Breast epithelium (tissue), 4 donors: ENCODE measurements around the gene PRR20A. TPM values are rescaled to one million over a fixed set of nuclear protein-coding genes. Genes with fewer than 3 reads are reported as not detected.
"Not testable (repeated sequence)": the region's sequence is repeated elsewhere in the genome, so short reads cannot be mapped to it uniquely, and the experiment has no call there.

Experiments used
- DNase-seq, 2 donors: peaks; one replicate each; pipeline ENCODE4 v3.0.0-alpha.2; 2019; ENCODE audit warnings: low spot score in 2 of 2
- H3K27ac ChIP-seq, 2 donors: fragments of 200-600 bp; sonication (generic) in 1 of 2; one replicate each; pipeline ENCODE4 v1.5.1; 2016 to 2019; ENCODE audit warnings: mild to moderate bottlenecking in 1 of 2
- H3K27me3 ChIP-seq, 2 donors: fragments of 200-600 bp; sonication (generic) in 1 of 2; one replicate each; pipeline versions ENCODE4 v1.5.1 to v1.6.0; 2017 to 2019; ENCODE audit warnings: control low read depth in 1 of 2, mild to moderate bottlenecking in 1 of 2
- H3K36me3 ChIP-seq: fragments of 200-600 bp; one replicate; pipeline ENCODE4 v1.5.1; 2019
- H3K4me1 ChIP-seq, 2 donors: fragments of 200-600 bp; sonication (generic); one replicate each; pipeline ENCODE4 v1.5.1; 2016 to 2019; ENCODE audit warnings: control low read depth in 1 of 2
- H3K4me3 ChIP-seq, 3 donors: fragments of 200-600 bp; sonication (generic); 1 replicate in 2 of 3; 2 replicates in 1 of 3; pipeline ENCODE4 v1.5.1; 2016 to 2019; ENCODE audit warnings: mild to moderate bottlenecking in 3 of 3, moderate library complexity in 2 of 3
- H3K9me3 ChIP-seq, 2 donors: fragments of 200-600 bp; sonication (generic) in 1 of 2; one replicate each; pipeline ENCODE4 v1.5.1; 2016 to 2019; ENCODE audit warnings: control low read depth in 1 of 2
- POLR2A ChIP-seq: fragments of 450-650 bp; IDR thresholded peaks from one replicate; pipeline ENCODE4 v1.6.1; 2016; ENCODE audit warnings: antibody characterized with exemption, mild to moderate bottlenecking, moderate library complexity
- POLR2AphosphoS5 ChIP-seq, 3 donors: sonication (generic); formaldehyde crosslinking; IDR thresholded peaks; one replicate each; pipeline ENCODE4 v1.6.1; 2017; ENCODE audit warnings: antibody characterized with exemption in 3 of 3
- intact Hi-C: fragments of 100-400 bp; cut with DNase I; formaldehyde crosslinking; loops from one replicate; pipeline ENCODE4 v1.15.1; 2023; ENCODE audit warnings: low total_unique reads
- total RNA-seq, 3 donors: library from RNA; depleted of rRNA; stranded (reverse); fragments of >200 nt; gene quantifications; one replicate each; pipeline ENCODE4 v1.1.0, GENCODE V29; 2016
- TF ChIP-seq, protein P1 (sequence below), 3 donors: fragments of 450-650 bp; IDR thresholded peaks; one replicate each; pipeline ENCODE4 v1.5.1; 2016 to 2017; ENCODE audit warnings: antibody characterized with exemption in 3 of 3, mild to moderate bottlenecking in 3 of 3, moderate library complexity in 3 of 3

Gene PRR20A
- total RNA-seq, 3 donors from 2014 or later = not detected

DNA sequence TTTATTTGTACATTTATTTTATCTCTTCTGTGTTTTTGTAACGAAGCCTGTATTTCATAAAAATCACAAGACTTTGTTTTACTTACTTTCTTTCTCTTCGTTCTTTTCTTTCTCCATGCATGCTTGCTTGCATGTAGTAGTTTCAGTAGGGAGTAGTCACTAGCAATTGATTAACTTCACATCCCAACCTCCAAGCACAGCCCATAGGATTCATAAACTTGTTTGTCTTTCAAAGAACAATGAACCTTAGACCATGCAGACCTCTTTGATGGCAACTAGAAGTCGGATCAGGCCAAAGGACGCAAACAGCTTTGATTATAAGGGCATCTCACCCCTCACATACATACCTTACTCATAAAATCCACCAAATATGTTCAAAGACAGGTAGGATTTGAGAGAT lies 3.1 kb upstream of the PRR20A start:
- Histone ChIP-seq H3K27me3 (no peaks in the 10 kb centered on the region), H3K36me3 (peaks cover 5% of the 10 kb centered on the region)
- intact Hi-C loops = no loop called here

DNA sequence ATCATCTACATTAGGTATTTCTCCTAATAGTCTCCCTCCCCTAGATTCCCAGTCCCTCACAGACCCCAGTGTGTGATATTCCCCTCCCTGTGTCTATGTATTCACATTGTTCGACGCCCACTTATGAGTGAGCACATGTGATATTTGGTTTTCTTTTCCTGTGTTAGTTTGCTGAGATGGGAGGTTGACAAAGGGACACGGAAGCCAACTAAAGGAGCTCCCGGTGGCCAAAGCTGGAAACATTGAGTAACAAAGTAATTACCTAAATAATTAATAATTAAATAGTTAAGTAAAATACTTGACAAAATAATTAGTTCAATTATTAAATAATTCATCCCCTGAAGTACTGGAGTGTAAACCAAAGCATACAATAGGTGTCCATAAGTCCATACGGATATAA lies 1.7 kb upstream of the PRR20A start:
- intact Hi-C loops = no loop called here
- no peaks in the 10 kb centered on the region for H3K4me1 ChIP-seq
- TF ChIP-seq, protein P1, sequence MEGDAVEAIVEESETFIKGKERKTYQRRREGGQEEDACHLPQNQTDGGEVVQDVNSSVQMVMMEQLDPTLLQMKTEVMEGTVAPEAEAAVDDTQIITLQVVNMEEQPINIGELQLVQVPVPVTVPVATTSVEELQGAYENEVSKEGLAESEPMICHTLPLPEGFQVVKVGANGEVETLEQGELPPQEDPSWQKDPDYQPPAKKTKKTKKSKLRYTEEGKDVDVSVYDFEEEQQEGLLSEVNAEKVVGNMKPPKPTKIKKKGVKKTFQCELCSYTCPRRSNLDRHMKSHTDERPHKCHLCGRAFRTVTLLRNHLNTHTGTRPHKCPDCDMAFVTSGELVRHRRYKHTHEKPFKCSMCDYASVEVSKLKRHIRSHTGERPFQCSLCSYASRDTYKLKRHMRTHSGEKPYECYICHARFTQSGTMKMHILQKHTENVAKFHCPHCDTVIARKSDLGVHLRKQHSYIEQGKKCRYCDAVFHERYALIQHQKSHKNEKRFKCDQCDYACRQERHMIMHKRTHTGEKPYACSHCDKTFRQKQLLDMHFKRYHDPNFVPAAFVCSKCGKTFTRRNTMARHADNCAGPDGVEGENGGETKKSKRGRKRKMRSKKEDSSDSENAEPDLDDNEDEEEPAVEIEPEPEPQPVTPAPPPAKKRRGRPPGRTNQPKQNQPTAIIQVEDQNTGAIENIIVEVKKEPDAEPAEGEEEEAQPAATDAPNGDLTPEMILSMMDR (IDR thresholded peaks at IDR 0.05) = no peak
- no peak for TF ChIP-seq POLR2A
- TF ChIP-seq POLR2AphosphoS5 (IDR thresholded peaks at IDR 0.05) = no peak
- H3K4me3 ChIP-seq = no peak overlapping the region
- DNase-seq = no peak
- no peaks in the 10 kb centered on the region for H3K27me3 ChIP-seq
- H3K36me3 ChIP-seq = peaks cover 5% of the 10 kb centered on the region
- no peak overlapping the region for H3K27ac ChIP-seq
- H3K9me3 ChIP-seq = no peaks in the 10 kb centered on the region

More for the DNA sequence above, 3.1 kb upstream of the PRR20A start:
- H3K4me3 ChIP-seq = no peak overlapping the region
- H3K9me3 ChIP-seq = no peaks in the 10 kb centered on the region
- no peak overlapping the region for H3K27ac ChIP-seq
- no peaks in the 10 kb centered on the region for H3K4me1 ChIP-seq
- no peak for DNase-seq
- TF ChIP-seq, protein P1 (IDR thresholded peaks at IDR 0.05) = no peak
- TF ChIP-seq POLR2AphosphoS5 (IDR thresholded peaks at IDR 0.05) (no peak), POLR2A (no peak)

DNA sequence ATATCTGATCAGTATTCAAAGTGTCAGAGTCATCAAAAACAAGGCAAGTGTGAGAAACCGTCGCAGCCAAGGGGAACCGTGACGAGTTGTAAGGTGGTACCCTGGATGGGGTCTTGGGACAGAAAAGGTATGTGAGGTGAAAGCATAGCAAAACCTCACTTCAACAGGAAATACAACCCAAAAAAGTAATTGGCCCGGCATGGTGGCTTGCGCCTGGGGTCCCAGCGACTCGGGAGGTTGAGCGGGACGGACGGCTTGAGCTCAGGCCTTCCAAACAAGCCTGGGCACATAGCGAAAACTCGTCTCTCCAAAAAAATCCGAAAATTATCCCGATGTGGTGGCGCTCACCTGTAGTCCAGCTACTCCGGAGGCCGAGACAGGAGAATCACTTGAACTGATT lies 937 bp upstream of the PRR20A start:
- H3K9me3 ChIP-seq, H3K4me3 ChIP-seq, H3K4me1 ChIP-seq, DNase-seq, H3K27ac ChIP-seq, intact Hi-C loops, H3K36me3 ChIP-seq, H3K27me3 ChIP-seq: not testable (repeated sequence)

DNA sequence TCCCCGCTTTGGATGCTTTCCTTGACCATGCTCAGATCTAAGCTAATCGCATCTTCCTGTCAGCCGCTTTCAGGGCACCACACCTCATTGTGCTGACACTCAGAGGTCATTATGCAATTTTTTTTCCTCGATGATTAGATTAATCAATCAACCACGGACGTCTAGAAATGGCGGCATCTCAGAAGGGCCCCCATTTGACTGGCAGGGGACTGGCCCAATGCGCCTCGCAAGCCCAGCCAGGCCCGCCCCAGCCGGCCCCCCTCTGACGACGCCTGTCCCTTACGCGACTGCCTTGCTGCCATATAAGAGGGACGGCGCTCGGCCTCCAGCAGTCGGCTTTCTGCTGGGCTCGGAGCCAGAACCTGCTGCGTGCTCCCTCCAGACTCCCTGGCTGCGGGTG lies 6.5 kb downstream of the PRR20A start, which contains the start of gene PRR20B:
Gene PRR20B (plus strand): TSS at position 301 of the 400 bp plus-strand sequence. CDS start 387 bp downstream, outside the sequence.
- H3K27me3 ChIP-seq, H3K36me3 ChIP-seq, intact Hi-C loops, H3K4me1 ChIP-seq, H3K27ac ChIP-seq, DNase-seq, H3K9me3 ChIP-seq, H3K4me3 ChIP-seq: not testable (repeated sequence)

DNA sequence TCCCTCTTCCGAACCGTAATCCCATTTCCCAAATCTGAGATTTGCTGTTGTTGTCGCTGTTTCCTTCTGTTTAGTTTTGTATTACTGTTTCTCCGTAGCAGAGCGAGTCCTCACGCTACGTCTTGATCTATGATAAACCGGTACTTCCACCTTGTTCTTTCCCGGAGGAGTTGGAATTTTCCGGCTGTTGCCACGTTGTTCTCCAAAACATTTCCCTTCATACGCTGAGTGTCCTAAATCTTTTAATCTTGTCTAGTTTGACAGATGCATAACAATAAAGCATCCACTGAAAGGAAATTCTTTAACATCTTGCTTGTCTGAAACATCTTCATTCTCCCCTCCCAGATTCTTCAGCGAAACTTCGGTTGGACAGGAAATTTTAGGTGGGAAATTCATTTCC lies 7.4 kb downstream of the PRR20A start:
- H3K4me1 ChIP-seq, H3K27ac ChIP-seq, H3K4me3 ChIP-seq, H3K9me3 ChIP-seq, DNase-seq, H3K27me3 ChIP-seq, intact Hi-C loops, H3K36me3 ChIP-seq: not testable (repeated sequence)

DNA sequence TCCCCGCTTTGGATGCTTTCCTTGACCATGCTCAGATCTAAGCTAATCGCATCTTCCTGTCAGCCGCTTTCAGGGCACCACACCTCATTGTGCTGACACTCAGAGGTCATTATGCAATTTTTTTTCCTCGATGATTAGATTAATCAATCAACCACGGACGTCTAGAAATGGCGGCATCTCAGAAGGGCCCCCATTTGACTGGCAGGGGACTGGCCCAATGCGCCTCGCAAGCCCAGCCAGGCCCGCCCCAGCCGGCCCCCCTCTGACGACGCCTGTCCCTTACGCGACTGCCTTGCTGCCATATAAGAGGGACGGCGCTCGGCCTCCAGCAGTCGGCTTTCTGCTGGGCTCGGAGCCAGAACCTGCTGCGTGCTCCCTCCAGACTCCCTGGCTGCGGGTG lies 13.0 kb downstream of the PRR20A start, which contains the start of gene PRR20C:
Gene PRR20C (plus strand): TSS at position 301 of the 400 bp plus-strand sequence. CDS start 387 bp downstream, outside the sequence.
- DNase-seq, H3K27me3 ChIP-seq, H3K9me3 ChIP-seq, H3K4me3 ChIP-seq, H3K27ac ChIP-seq, intact Hi-C loops, H3K4me1 ChIP-seq, H3K36me3 ChIP-seq: not testable (repeated sequence)

DNA sequence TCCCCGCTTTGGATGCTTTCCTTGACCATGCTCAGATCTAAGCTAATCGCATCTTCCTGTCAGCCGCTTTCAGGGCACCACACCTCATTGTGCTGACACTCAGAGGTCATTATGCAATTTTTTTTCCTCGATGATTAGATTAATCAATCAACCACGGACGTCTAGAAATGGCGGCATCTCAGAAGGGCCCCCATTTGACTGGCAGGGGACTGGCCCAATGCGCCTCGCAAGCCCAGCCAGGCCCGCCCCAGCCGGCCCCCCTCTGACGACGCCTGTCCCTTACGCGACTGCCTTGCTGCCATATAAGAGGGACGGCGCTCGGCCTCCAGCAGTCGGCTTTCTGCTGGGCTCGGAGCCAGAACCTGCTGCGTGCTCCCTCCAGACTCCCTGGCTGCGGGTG lies 19.6 kb downstream of the PRR20A start, which contains the start of gene PRR20D:
Gene PRR20D (plus strand): TSS at position 301 of the 400 bp plus-strand sequence. CDS start 387 bp downstream, outside the sequence.
- H3K9me3 ChIP-seq, H3K4me1 ChIP-seq, H3K27me3 ChIP-seq, H3K27ac ChIP-seq, H3K4me3 ChIP-seq, DNase-seq, intact Hi-C loops, H3K36me3 ChIP-seq: not testable (repeated sequence)

DNA sequence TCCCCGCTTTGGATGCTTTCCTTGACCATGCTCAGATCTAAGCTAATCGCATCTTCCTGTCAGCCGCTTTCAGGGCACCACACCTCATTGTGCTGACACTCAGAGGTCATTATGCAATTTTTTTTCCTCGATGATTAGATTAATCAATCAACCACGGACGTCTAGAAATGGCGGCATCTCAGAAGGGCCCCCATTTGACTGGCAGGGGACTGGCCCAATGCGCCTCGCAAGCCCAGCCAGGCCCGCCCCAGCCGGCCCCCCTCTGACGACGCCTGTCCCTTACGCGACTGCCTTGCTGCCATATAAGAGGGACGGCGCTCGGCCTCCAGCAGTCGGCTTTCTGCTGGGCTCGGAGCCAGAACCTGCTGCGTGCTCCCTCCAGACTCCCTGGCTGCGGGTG lies 26.2 kb downstream of the PRR20A start, which contains the start of gene PRR20E:
Gene PRR20E (plus strand): TSS at position 301 of the 400 bp plus-strand sequence. CDS start 387 bp downstream, outside the sequence.
- intact Hi-C loops, H3K27me3 ChIP-seq, H3K4me1 ChIP-seq, H3K27ac ChIP-seq, H3K4me3 ChIP-seq, H3K9me3 ChIP-seq, H3K36me3 ChIP-seq, DNase-seq: not testable (repeated sequence)
